ENCODE data around the gene CRYGD. TPM values are rescaled to one million over a fixed set of nuclear protein-coding genes. Genes with fewer than 3 reads are reported as not detected.

CRYGD gene
- total and polyA plus RNA-seq, 2 experiments from 2014 or later: not detected

GRCh38 chr2:208092093-208092832, 32.1 kb downstream of the CRYGD start:
- H3K4me3 ChIP-seq: no peak overlapping the region
- H3K4me1 ChIP-seq (ENCODE audit: low read depth): peaks cover 4% of the 10 kb centered on the region
- H3K36me3 ChIP-seq: no peaks in the 10 kb centered on the region
- H3K27ac ChIP-seq: no peak overlapping the region
- TF ChIP-seq, protein P1, sequence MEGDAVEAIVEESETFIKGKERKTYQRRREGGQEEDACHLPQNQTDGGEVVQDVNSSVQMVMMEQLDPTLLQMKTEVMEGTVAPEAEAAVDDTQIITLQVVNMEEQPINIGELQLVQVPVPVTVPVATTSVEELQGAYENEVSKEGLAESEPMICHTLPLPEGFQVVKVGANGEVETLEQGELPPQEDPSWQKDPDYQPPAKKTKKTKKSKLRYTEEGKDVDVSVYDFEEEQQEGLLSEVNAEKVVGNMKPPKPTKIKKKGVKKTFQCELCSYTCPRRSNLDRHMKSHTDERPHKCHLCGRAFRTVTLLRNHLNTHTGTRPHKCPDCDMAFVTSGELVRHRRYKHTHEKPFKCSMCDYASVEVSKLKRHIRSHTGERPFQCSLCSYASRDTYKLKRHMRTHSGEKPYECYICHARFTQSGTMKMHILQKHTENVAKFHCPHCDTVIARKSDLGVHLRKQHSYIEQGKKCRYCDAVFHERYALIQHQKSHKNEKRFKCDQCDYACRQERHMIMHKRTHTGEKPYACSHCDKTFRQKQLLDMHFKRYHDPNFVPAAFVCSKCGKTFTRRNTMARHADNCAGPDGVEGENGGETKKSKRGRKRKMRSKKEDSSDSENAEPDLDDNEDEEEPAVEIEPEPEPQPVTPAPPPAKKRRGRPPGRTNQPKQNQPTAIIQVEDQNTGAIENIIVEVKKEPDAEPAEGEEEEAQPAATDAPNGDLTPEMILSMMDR (IDR thresholded peaks at IDR 0.05; ENCODE audit: low read depth, low read length): no peak
- H3K9me3 ChIP-seq (ENCODE audit: low read depth): no peaks in the 10 kb centered on the region
- no peaks in the 10 kb centered on the region for H3K27me3 ChIP-seq
- DNase-seq (ENCODE audit: low read depth in 1 of 2, low spot score in 1 of 2): peak in 1 of 2 donors; percentile 25

DNA sequence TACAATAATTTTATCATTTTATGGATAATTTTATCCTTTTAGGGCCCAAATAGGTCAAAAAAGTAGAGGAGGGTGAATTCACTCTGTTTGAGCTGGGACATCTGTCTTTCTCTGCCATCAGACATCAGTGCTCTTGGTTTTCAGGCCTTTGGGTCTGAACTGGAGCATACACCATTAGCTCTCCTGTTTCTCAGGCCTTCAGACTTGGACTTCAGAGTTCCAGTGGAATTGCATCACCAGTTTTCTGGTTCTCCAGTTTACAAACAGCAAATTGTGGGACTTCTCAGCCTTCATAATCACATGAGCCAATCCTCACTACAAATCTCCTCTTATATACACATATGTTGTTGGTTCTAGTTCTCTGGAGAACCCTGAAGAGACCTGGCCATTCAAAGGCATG, 33.9 kb downstream of the CRYGD start:
- Histone ChIP-seq H3K27me3 (no peaks in the 10 kb centered on the region), H3K4me3 (no peak overlapping the region), H3K4me1 (ENCODE audit: low read depth) (peaks cover 4% of the 10 kb centered on the region), H3K36me3 (no peaks in the 10 kb centered on the region), H3K9me3 (ENCODE audit: low read depth) (no peaks in the 10 kb centered on the region), H3K27ac (no peak overlapping the region)
- no peak for DNase-seq (ENCODE audit: low read depth in 1 of 2, low spot score in 1 of 2)
- TF ChIP-seq, protein P1 (IDR thresholded peaks at IDR 0.05; ENCODE audit: low read depth, low read length): no peak

DNA sequence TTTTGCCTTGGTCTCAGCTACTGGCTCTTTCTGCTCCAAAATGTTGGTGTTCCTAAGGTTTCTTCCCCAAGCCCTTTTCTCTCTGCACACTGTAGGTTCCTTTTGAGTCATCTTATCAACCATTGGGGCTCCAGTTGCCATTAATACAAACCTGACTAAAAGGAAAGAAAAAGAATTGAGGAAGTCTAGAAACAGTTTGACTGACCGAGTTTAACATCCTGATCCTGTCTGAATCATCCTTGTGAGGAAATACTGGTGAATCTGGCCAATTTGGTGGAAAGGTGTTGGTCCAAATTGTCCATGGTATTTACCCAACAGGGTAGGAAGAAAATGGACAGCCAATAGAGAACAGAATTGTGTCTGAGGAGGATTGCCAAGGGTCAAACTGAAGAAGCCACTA, 38.3 kb downstream of the CRYGD start:
- Histone ChIP-seq H3K4me3 (no peak overlapping the region), H3K27ac (no peak overlapping the region), H3K4me1 (ENCODE audit: low read depth) (no peaks in the 10 kb centered on the region), H3K9me3 (ENCODE audit: low read depth) (no peaks in the 10 kb centered on the region), H3K36me3 (no peaks in the 10 kb centered on the region), H3K27me3 (no peaks in the 10 kb centered on the region)
- TF ChIP-seq, protein P1 (IDR thresholded peaks at IDR 0.05; ENCODE audit: low read depth, low read length): no peak
- no peak for DNase-seq (ENCODE audit: low read depth in 1 of 2, low spot score in 1 of 2)

- H3K9me3 ChIP-seq (ENCODE audit: low read depth): no peaks in the 10 kb centered on the region
- H3K36me3 ChIP-seq: no peaks in the 10 kb centered on the region
- DNase-seq (ENCODE audit: low read depth in 1 of 2, low spot score in 1 of 2): no peak
- no peak overlapping the region for H3K4me3 ChIP-seq
- no peaks in the 10 kb centered on the region for H3K27me3 ChIP-seq
- TF ChIP-seq, protein P1 (IDR thresholded peaks at IDR 0.05; ENCODE audit: low read depth, low read length): no peak
- no peak overlapping the region for H3K27ac ChIP-seq
- H3K4me1 ChIP-seq (ENCODE audit: low read depth): no peaks in the 10 kb centered on the region
Measured at GRCh38 chr2:208083807-208084206, 40.5 kb downstream of the CRYGD start.

DNA sequence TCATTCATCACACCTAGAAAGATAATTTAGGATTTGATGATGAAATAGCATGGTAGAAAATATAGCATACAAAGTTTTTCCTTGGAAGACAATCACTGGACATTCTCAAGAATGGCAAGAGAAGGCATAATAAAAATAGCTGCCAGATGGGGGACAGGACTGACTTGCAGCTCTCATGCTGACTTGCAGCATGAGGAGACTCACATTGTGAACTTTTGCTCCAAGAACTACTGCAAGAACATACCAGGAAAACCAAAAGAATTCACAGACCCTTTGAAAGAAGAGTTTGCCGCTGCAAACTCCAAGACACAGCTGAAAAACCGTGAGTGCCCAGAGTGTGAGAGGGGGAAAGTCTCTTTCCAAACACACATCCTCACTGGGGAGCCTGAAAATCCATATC, 47.0 kb downstream of the CRYGD start:
- Histone ChIP-seq H3K36me3 (no peaks in the 10 kb centered on the region), H3K27ac (no peak overlapping the region), H3K4me3 (no peak overlapping the region), H3K9me3 (ENCODE audit: low read depth) (no peaks in the 10 kb centered on the region), H3K4me1 (ENCODE audit: low read depth) (no peaks in the 10 kb centered on the region), H3K27me3 (no peaks in the 10 kb centered on the region)
- TF ChIP-seq, protein P1 (IDR thresholded peaks at IDR 0.05; ENCODE audit: low read depth, low read length): no peak
- DNase-seq (ENCODE audit: low read depth in 1 of 2, low spot score in 1 of 2): peak in 1 of 2 donors; percentile 70

All from cardiac muscle cell (in vitro differentiated cells and primary cell).